HepG2 (cell line): ENCODE results near the gene PALM. TPM values are rescaled to one million over a fixed set of nuclear protein-coding genes. Genes with fewer than 3 reads are reported as not detected.
A peak's percentile ranks its signal among the peaks of the same experiment; 100 is the strongest.

Experiments
- ATAC-seq: fragments of 200-7000 bp; cut with Tn5 transposase; 3 replicates; pipeline ENCODE4 v1.9.1; 2020; ENCODE audit warnings: mild to moderate bottlenecking, moderate library complexity
- BruUV-seq: library from RNA; stranded (reverse); fragments of 400-500 nt; replicated peaks from 2 replicates; lab custom pipeline; 2021; lab: Mats Ljungman, UMichigan
- CTCF ChIA-PET: fragments of 300-600 bp; formaldehyde crosslinking; extraction: SDS; loops from one replicate; lab custom pipeline; 2021; ENCODE audit warnings: low total read pairs, inconsistent platforms, low intra/inter-chr PET ratio; lab: Yijun Ruan, JAX
- POLR2A ChIA-PET: fragments of 350-600 bp; sonication (Branson Sonifier 250); formaldehyde crosslinking; loops from one replicate; lab custom pipeline; 2020; ENCODE audit warnings: antibody characterized with exemption, inconsistent platforms; lab: Yijun Ruan, JAX
- DNase-seq: peaks from one replicate; pipeline ENCODE4 v3.0.0-alpha.2; 2015; ENCODE audit warnings: low spot score
- FAIRE-seq: peaks from 3 replicates; lab custom pipeline; 2011; peaks lifted over from hg19 to GRCh38; lab: Jason Lieb, UNC
- H2AFZ ChIP-seq: one replicate; pipeline ENCODE4 v1.6.1; 2011; ENCODE audit warnings: low read length, inconsistent platforms
- H3K27ac ChIP-seq: fragments of 300-600 bp; 3 replicates; pipeline ENCODE4 v1.8.0; 2011; ENCODE audit warnings: mixed run types, mild to moderate bottlenecking, mixed read lengths, low read length, inconsistent platforms; ENCODE audit not compliant: insufficient read depth; ENCODE audit errors: extremely low read length
- H3K27me3 ChIP-seq, 2 experiments: fragments of 200-600 bp in 1 of 2; 2 replicates in 1 of 2; 3 replicates in 1 of 2; pipeline versions ENCODE4 v1.6.0 to v1.8.0; 2011; ENCODE audit warnings: low read length in 2 of 2, mild to moderate bottlenecking in 2 of 2, moderate library complexity in 2 of 2, inconsistent platforms in 1 of 2; ENCODE audit not compliant: insufficient read depth in 2 of 2, control insufficient read depth in 1 of 2
- H3K36me3 ChIP-seq, 2 experiments: fragments of 200-600 bp in 1 of 2; replicated peaks in 1 of 2; 2 replicates in 1 of 2; 3 replicates in 1 of 2; pipeline versions ENCODE4 v1.5.1 to v1.8.0; 2011; ENCODE audit warnings: low read length in 2 of 2, inconsistent platforms in 1 of 2; ENCODE audit not compliant: insufficient read depth in 2 of 2, control insufficient read depth in 1 of 2
- H3K4me1 ChIP-seq: 2 replicates; pipeline ENCODE4 v1.5.1; 2012; ENCODE audit warnings: low read length, inconsistent platforms; ENCODE audit not compliant: insufficient read depth
- H3K4me2 ChIP-seq: 2 replicates; pipeline ENCODE4 v1.6.0; 2011; ENCODE audit warnings: low read depth, low read length, inconsistent platforms
- H3K4me3 ChIP-seq, 3 experiments: fragments of 200-600 bp in 1 of 3; sonication (generic), shearing (Covaris generic) in 1 of 3; replicated peaks in 1 of 3; 2 replicates each; pipeline ENCODE4 v1.5.1; 2011 to 2016; ENCODE audit warnings: low read length in 3 of 3, inconsistent platforms in 2 of 3, low read depth in 2 of 3, mild to moderate bottlenecking in 2 of 3, control low read depth in 1 of 3, mixed read lengths in 1 of 3; ENCODE audit not compliant: insufficient read depth in 1 of 3
- H3K79me2 ChIP-seq: one replicate; pipeline ENCODE4 v1.6.1; 2011; ENCODE audit warnings: low read length, inconsistent platforms; ENCODE audit not compliant: insufficient read depth
- H3K9ac ChIP-seq: 2 replicates; pipeline ENCODE4 v1.6.0; 2011; ENCODE audit warnings: mild to moderate bottlenecking, low read depth, low read length, inconsistent platforms; ENCODE audit not compliant: insufficient read depth
- H3K9me3 ChIP-seq: 2 replicates; pipeline ENCODE4 v1.5.1; 2012; ENCODE audit warnings: mild to moderate bottlenecking, low read length
- H4K20me1 ChIP-seq: 2 replicates; pipeline ENCODE4 v1.6.0; 2011; ENCODE audit warnings: inconsistent platforms, mild to moderate bottlenecking, low read length, moderate library complexity; ENCODE audit not compliant: insufficient read depth
- HIC2 ChIP-seq: sonication (generic); formaldehyde crosslinking; IDR thresholded peaks from 2 replicates; pipeline ENCODE4 v1.9.0; 2022; ENCODE audit warnings: low read depth, missing genetic modification reagents
- HNRNPLL ChIP-seq: fragments of 200-400 bp; formaldehyde crosslinking; IDR thresholded peaks from 2 replicates; pipeline ENCODE4 v1.6.1; 2017; ENCODE audit warnings: mild to moderate bottlenecking, low read depth, low read length; ENCODE audit not compliant: poor library complexity, severe bottlenecking
- PHF8 ChIP-seq: sonication (generic); formaldehyde crosslinking; IDR thresholded peaks from 2 replicates; pipeline ENCODE4 v1.5.0; 2020; ENCODE audit warnings: missing genetic modification reagents
- RARA ChIP-seq: IDR thresholded peaks from 2 replicates; pipeline ENCODE4 v1.6.1; 2016; ENCODE audit warnings: missing genetic modification reagents, missing compliant biosample characterization
- TBX3 ChIP-seq: fragments of 450-650 bp; IDR thresholded peaks from 2 replicates; pipeline ENCODE4 v1.6.1; 2017; ENCODE audit warnings: antibody characterized with exemption, mild to moderate bottlenecking, inconsistent platforms, borderline replicate concordance
- TEAD3 ChIP-seq: optimal IDR thresholded peaks from 2 replicates; pipeline ENCODE3; 2016; ENCODE audit warnings: borderline replicate concordance
- TOPORS ChIP-seq: sonication (generic); formaldehyde crosslinking; IDR thresholded peaks from 2 replicates; pipeline ENCODE4 v1.8.0; 2023; ENCODE audit warnings: mild to moderate bottlenecking, missing genetic modification reagents
- ZBTB2 ChIP-seq: sonication (generic); formaldehyde crosslinking; IDR thresholded peaks from 2 replicates; pipeline ENCODE4 v1.8.0; 2022; ENCODE audit warnings: low read depth, missing genetic modification reagents
- ZNF768 ChIP-seq: sonication (generic); formaldehyde crosslinking; IDR thresholded peaks from 2 replicates; pipeline ENCODE4 v1.4.0; 2020; ENCODE audit warnings: missing genetic modification reagents
- WGBS: methylation state at CpG from one replicate; pipeline ENCODE4 v1.1.6; 2017; ENCODE audit warnings: low lambda C conversion rate; 5-methylcytosine and 5-hydroxymethylcytosine counted together
- in situ Hi-C: cut with HindIII; loops from 2 replicates; pipeline ENCODE4 v1.10.0; 2017; ENCODE audit warnings: low pct_unique_long_range_greater_than_20kb; ENCODE audit not compliant: extremely low pct_ligation_motif_present
- intact Hi-C: fragments of 100-400 bp; cut with micrococcal nuclease; formaldehyde crosslinking; loops from one replicate; pipeline ENCODE4 v1.10.0; 2022; ENCODE audit not compliant: unreplicated experiment
- polyA plus RNA-seq, 8 experiments: library from polyadenylated mRNA; depleted of rRNA in 3 of 8; stranded (reverse) in 7 of 8; unstranded in 1 of 8; fragments of >200 nt; fragmentation: Illumina TruSeq in 4 of 8; extraction: Trizol in 4 of 8; gene quantifications; 2 replicates each; pipeline versions ENCODE4 v1.2.1 to v1.2.3, GENCODE V29; 2011 to 2016; ENCODE audit warnings: low read depth in 4 of 8, missing spikeins in 1 of 8, mixed read lengths in 1 of 8; ENCODE audit not compliant: insufficient read depth in 1 of 8
- total RNA-seq, 5 experiments: library from RNA; depleted of rRNA; stranded (reverse); fragments of >200 nt; fragmentation: Illumina TruSeq; extraction: Trizol; gene quantifications; 2 replicates each; pipeline ENCODE4 v1.2.3, GENCODE V29; 2016; ENCODE audit warnings: low read depth in 1 of 5
- TF ChIP-seq, protein P1 (sequence below): sonication (generic); formaldehyde crosslinking; IDR thresholded peaks from 2 replicates; pipeline ENCODE4 v1.5.0; 2020; ENCODE audit warnings: mild to moderate bottlenecking, missing genetic modification reagents, borderline replicate concordance
- TF ChIP-seq, protein P2 (sequence below): sonication (generic); formaldehyde crosslinking; IDR thresholded peaks from 2 replicates; pipeline ENCODE4 v1.8.0; 2022; ENCODE audit warnings: mild to moderate bottlenecking, missing genetic modification reagents, borderline replicate concordance
- TF ChIP-seq, protein P3 (sequence below): IDR thresholded peaks from 2 replicates; pipeline ENCODE4 v1.6.1; 2016
- TF ChIP-seq, protein P4 (sequence below): sonication (generic); formaldehyde crosslinking; IDR thresholded peaks from 2 replicates; pipeline ENCODE4 v1.5.0; 2020; ENCODE audit warnings: mild to moderate bottlenecking, missing genetic modification reagents, moderate library complexity

The PALM gene
- total and polyA plus RNA-seq, 2 of the 13 experiments (the other 11 are each of a cell fraction or from before 2014, with no cell fraction given) = 4.0 to 9.7 TPM

DNA sequence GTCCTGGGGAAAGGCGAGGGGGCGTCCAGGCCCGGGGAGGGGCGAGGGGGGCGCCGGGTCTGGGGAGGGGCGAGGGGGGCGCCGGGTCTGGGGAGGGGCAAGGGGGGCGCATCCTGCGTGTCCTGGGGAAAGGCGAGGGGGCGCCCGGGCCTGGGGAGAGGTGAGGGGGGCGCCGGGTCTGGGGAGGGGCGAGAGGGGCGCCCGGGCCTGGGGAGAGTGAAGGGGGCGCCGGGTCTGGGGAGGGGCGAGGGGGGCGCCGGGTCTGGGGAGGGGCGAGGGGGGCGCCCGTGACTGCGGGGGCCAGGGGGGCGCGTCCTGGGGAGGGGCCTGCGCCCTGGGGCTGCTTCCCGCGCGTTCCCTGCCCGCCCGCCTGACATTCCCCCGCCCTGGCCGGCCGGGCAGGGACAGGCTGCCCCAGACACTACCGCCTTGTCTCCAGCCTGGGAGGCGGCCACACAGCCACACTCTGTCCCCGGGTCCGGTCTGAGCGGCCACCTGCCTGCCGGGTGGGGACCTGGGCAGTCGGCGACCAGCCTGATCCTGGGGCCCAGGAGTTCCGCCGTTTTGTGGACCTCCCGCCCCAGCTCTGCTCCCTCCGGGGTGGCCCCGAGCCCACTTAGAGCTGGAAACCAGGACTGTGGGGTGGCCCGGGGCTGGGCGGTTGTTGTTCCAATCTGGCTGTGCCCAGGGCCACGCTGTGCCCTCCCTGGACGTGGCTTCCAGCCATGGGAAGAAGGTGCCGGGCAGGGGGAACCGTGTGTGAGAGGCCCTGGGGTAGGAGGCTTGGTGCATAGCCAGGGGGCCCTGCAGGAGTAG, 11.8 kb downstream of the PALM start:
- Histone ChIP-seq H3K36me3 (no peaks in the 10 kb centered on the region), H4K20me1 (no peaks in the 10 kb centered on the region), H3K4me2 (peak overlapping the region; percentile 83), H3K79me2 (no peaks in the 10 kb centered on the region), H3K27ac (peak overlapping the region; percentile 38), H3K27me3 (no peaks in the 10 kb centered on the region), H2AFZ (no peak overlapping the region), H3K4me3 (peak overlapping the region; percentile 34 to 61 (median 36); a peak in 3 of 6 replicates), H3K9ac (peak overlapping the region; percentile 59), H3K9me3 (0 out of 2 replicates have a peak, but pooled peaks cover under 1% of the 10 kb centered on the region), H3K4me1 (peaks cover 44% of the 10 kb centered on the region)
- intact Hi-C loops (no loop called here), in situ Hi-C loops (no loop called here)
- ChIA-PET POLR2A (interaction anchor here (1.0 kb wide), 1 partner anchor 21 kb away, joined by 3 read pairs; no protein-coding TSS in a partner anchor), CTCF (no interaction called here)
- 61% methylated on average over 33 of the region's 58 CpGs for WGBS
- DNase-seq (peak; percentile 41), FAIRE-seq (no peak), ATAC-seq (peak; percentile 83)
- BruUV-seq = no TSS peak
- TF ChIP-seq RARA (peak; percentile 16; the same call in 1 of the 2 replicates), HIC2 (CRISPR knock-in tag) (0 out of 2 replicates have a peak, but pooled peaks have one; percentile 31), TOPORS (CRISPR knock-in tag) (no peak), ZBTB2 (CRISPR knock-in tag) (0 out of 2 replicates have a peak, but pooled peaks have one; percentile 32), PHF8 (CRISPR knock-in tag) (0 out of 2 replicates have a peak, but pooled peaks have one; percentile 21), HNRNPLL (peak; percentile 45), ZNF768 (CRISPR knock-in tag) (no peak), TBX3 (no peak), TEAD3 (CRISPR knock-in tag) (peak; percentile 49)
- TF ChIP-seq, protein P1, sequence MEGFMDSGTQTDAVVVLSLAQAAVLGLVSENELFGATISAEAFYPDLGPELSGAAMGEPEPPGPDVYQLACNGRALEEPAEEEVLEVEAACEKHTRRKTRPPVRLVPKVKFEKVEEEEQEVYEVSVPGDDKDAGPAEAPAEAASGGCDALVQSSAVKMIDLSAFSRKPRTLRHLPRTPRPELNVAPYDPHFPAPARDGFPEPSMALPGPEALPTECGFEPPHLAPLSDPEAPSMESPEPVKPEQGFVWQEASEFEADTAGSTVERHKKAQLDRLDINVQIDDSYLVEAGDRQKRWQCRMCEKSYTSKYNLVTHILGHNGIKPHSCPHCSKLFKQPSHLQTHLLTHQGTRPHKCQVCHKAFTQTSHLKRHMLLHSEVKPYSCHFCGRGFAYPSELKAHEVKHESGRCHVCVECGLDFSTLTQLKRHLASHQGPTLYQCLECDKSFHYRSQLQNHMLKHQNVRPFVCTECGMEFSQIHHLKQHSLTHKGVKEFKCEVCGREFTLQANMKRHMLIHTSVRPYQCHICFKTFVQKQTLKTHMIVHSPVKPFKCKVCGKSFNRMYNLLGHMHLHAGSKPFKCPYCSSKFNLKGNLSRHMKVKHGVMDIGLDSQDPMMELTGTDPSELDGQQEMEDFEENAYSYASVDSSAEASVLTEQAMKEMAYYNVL (CRISPR knock-in tag) = no peak
- TF ChIP-seq, protein P2, sequence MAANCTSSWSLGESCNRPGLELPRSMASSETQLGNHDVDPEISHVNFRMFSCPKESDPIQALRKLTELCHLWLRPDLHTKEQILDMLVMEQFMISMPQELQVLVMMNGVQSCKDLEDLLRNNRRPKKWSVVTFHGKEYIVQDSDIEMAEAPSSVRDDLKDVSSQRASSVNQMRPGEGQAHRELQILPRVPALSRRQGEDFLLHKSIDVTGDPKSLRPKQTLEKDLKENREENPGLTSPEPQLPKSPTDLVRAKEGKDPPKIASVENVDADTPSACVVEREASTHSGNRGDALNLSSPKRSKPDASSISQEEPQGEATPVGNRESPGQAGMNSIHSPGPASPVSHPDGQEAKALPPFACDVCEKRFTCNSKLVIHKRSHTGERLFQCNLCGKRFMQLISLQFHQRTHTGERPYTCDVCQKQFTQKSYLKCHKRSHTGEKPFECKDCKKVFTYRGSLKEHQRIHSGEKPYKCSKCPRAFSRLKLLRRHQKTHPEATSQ (CRISPR knock-in tag) = no peak
- TF ChIP-seq, protein P3, sequence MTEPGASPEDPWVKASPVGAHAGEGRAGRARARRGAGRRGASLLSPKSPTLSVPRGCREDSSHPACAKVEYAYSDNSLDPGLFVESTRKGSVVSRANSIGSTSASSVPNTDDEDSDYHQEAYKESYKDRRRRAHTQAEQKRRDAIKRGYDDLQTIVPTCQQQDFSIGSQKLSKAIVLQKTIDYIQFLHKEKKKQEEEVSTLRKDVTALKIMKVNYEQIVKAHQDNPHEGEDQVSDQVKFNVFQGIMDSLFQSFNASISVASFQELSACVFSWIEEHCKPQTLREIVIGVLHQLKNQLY (CRISPR knock-in tag) = no peak
- TF ChIP-seq, protein P4, sequence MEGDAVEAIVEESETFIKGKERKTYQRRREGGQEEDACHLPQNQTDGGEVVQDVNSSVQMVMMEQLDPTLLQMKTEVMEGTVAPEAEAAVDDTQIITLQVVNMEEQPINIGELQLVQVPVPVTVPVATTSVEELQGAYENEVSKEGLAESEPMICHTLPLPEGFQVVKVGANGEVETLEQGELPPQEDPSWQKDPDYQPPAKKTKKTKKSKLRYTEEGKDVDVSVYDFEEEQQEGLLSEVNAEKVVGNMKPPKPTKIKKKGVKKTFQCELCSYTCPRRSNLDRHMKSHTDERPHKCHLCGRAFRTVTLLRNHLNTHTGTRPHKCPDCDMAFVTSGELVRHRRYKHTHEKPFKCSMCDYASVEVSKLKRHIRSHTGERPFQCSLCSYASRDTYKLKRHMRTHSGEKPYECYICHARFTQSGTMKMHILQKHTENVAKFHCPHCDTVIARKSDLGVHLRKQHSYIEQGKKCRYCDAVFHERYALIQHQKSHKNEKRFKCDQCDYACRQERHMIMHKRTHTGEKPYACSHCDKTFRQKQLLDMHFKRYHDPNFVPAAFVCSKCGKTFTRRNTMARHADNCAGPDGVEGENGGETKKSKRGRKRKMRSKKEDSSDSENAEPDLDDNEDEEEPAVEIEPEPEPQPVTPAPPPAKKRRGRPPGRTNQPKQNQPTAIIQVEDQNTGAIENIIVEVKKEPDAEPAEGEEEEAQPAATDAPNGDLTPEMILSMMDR (CRISPR knock-in tag) = peak; percentile 36; the same call in 1 of the 2 replicates
